Coronary artery (tissue), 2 donors: ENCODE results near the gene CDH24.

ENCODE experiments used
- DNase-seq: peaks from one replicate; pipeline ENCODE4 v3.0.0-alpha.2; 2017; ENCODE audit warnings: low spot score
- H3K27ac ChIP-seq, 2 donors: fragments of 200-600 bp; sonication (generic); one replicate each; pipeline ENCODE4 v1.5.1; 2016 to 2019
- H3K4me3 ChIP-seq: fragments of 200-600 bp; sonication (generic); 2 replicates; pipeline ENCODE4 v1.5.1; 2016; ENCODE audit warnings: mild to moderate bottlenecking, moderate library complexity
- CTCF ChIP-seq: fragments of 200-600 bp; sonication (generic); IDR thresholded peaks from one replicate; pipeline ENCODE4 v1.5.1; 2019; ENCODE audit warnings: antibody characterized with exemption

Gene CDH24

GRCh38 chr14:23023022-23023794, 34.1 kb downstream of the CDH24 start:
- H3K4me3 ChIP-seq = no peak overlapping the region
- no peak for DNase-seq
- H3K27ac ChIP-seq = no peak overlapping the region
- TF ChIP-seq CTCF = no peak

GRCh38 chr14:23021889-23022442, 35.4 kb downstream of the CDH24 start:
- H3K27ac ChIP-seq = no peak overlapping the region
- DNase-seq = no peak
- H3K4me3 ChIP-seq = no peak overlapping the region
- no peak for TF ChIP-seq CTCF

GRCh38 chr14:23021434-23021833, 35.9 kb downstream of the CDH24 start:
- no peak for TF ChIP-seq CTCF
- no peak overlapping the region for H3K27ac ChIP-seq
- no peak for DNase-seq
- H3K4me3 ChIP-seq = no peak overlapping the region

GRCh38 chr14:23020143-23021128, 36.9 kb downstream of the CDH24 start:
- TF ChIP-seq CTCF = no peak
- DNase-seq = no peak
- H3K4me3 ChIP-seq = no peak overlapping the region

GRCh38 chr14:23018107-23018506, 39.2 kb downstream of the CDH24 start:
- DNase-seq = no peak
- Histone ChIP-seq H3K4me3 (no peak overlapping the region), H3K27ac (no peak overlapping the region)
- no peak for TF ChIP-seq CTCF

More at GRCh38 chr14:23020143-23021128, 36.9 kb downstream of the CDH24 start:
- no peak overlapping the region for H3K27ac ChIP-seq

GRCh38 chr14:23017091-23017490, 40.2 kb downstream of the CDH24 start:
- Histone ChIP-seq H3K4me3 (no peak overlapping the region), H3K27ac (no peak overlapping the region)
- no peak for DNase-seq
- no peak for TF ChIP-seq CTCF
